Prostate gland (tissue), 2 donors: Measurements from ENCODE around the gene RSU1. TPM values are rescaled to one million over a fixed set of nuclear protein-coding genes. Genes with fewer than 3 reads are reported as not detected.

Experiments used
- DNase-seq: peaks from one replicate; pipeline ENCODE4 v3.0.0-alpha.2; 2019; ENCODE audit warnings: low spot score
- H3K27ac ChIP-seq, 2 donors: fragments of 200-600 bp; sonication (generic); 2 replicates each; pipeline ENCODE4 v1.5.1; 2017 to 2019
- H3K27me3 ChIP-seq: fragments of 200-600 bp; sonication (generic); replicated peaks from 2 replicates; pipeline ENCODE4 v1.5.1; 2019; ENCODE audit not compliant: insufficient read depth
- H3K36me3 ChIP-seq, 2 donors: fragments of 200-600 bp; sonication (generic); 1 replicate in 1 of 2; 2 replicates in 1 of 2; pipeline versions ENCODE4 v1.5.1 to v1.8.1; 2017 to 2019
- H3K4me1 ChIP-seq: fragments of 200-600 bp; sonication (generic); replicated peaks from 2 replicates; pipeline ENCODE4 v1.5.1; 2019
- H3K4me3 ChIP-seq, 2 donors: fragments of 200-600 bp; sonication (generic); 2 replicates each; pipeline ENCODE4 v1.5.1; 2017 to 2019
- H3K9me3 ChIP-seq: fragments of 200-600 bp; sonication (generic); 2 replicates; pipeline ENCODE4 v1.5.1; 2017
- POLR2A ChIP-seq: fragments of 450-650 bp; IDR thresholded peaks from one replicate; pipeline ENCODE4 v1.6.1; 2016; ENCODE audit warnings: antibody characterized with exemption, mild to moderate bottlenecking
- POLR2AphosphoS5 ChIP-seq: sonication (generic); formaldehyde crosslinking; IDR thresholded peaks from one replicate; pipeline ENCODE4 v1.6.1; 2017; ENCODE audit warnings: antibody characterized with exemption
- WGBS: methylation state at CpG from one replicate; pipeline ENCODE4 v1.1.5; 2018; 5-methylcytosine and 5-hydroxymethylcytosine counted together
- intact Hi-C: fragments of 100-400 bp; cut with DNase I; formaldehyde crosslinking; loops from one replicate; pipeline ENCODE4 v1.14.2; 2022
- total RNA-seq, 2 donors: library from RNA; depleted of rRNA; stranded (reverse); fragments of >200 nt; gene quantifications; one replicate each; pipeline ENCODE4 v1.1.0, GENCODE V29; 2016
- TF ChIP-seq, protein P1 (sequence below), 4 experiments: fragments of 200-600 bp in 2 of 4; fragments of 450-650 bp in 2 of 4; sonication (generic) in 2 of 4; IDR thresholded peaks; 1 replicate in 3 of 4; 2 replicates in 1 of 4; pipeline ENCODE4 v1.5.1; 2016 to 2019; ENCODE audit warnings: antibody characterized with exemption in 4 of 4, mild to moderate bottlenecking in 2 of 4, moderate library complexity in 2 of 4

RSU1 gene
- total RNA-seq, 2 donors from 2014 or later, result 32.2 to 49.3 TPM

DNA sequence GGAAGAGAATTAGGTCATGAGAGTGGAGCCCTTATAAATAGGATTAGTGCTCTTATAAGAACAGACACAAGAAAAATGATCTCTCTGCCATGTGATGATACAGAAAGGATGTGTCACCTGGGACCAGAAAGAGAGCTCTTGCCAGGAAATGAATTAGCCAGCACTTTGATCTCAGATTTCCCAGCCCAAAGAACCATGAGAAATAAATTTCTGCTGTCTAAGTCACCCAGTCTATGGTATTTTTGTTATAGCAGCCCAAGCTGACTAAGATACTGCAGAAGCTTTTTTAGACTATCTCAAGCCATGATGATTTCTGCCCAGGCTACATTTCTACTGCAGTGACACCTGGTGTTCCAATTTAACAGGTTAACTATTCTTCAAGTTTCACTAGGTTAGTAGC is 84.8 kb downstream of the RSU1 start:
- Histone ChIP-seq H3K4me3 (no peak overlapping the region), H3K9me3 (no peaks in the 10 kb centered on the region), H3K4me1 (no peaks in the 10 kb centered on the region), H3K27me3 (no peaks in the 10 kb centered on the region), H3K36me3 (no peaks in the 10 kb centered on the region), H3K27ac (no peak overlapping the region)
- TF ChIP-seq POLR2AphosphoS5, result no peak
- TF ChIP-seq, protein P1, sequence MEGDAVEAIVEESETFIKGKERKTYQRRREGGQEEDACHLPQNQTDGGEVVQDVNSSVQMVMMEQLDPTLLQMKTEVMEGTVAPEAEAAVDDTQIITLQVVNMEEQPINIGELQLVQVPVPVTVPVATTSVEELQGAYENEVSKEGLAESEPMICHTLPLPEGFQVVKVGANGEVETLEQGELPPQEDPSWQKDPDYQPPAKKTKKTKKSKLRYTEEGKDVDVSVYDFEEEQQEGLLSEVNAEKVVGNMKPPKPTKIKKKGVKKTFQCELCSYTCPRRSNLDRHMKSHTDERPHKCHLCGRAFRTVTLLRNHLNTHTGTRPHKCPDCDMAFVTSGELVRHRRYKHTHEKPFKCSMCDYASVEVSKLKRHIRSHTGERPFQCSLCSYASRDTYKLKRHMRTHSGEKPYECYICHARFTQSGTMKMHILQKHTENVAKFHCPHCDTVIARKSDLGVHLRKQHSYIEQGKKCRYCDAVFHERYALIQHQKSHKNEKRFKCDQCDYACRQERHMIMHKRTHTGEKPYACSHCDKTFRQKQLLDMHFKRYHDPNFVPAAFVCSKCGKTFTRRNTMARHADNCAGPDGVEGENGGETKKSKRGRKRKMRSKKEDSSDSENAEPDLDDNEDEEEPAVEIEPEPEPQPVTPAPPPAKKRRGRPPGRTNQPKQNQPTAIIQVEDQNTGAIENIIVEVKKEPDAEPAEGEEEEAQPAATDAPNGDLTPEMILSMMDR (IDR thresholded peaks at IDR 0.05), result no peak
- no peak for TF ChIP-seq POLR2A
- DNase-seq, result no peak
- intact Hi-C loops, result no loop called here

DNA sequence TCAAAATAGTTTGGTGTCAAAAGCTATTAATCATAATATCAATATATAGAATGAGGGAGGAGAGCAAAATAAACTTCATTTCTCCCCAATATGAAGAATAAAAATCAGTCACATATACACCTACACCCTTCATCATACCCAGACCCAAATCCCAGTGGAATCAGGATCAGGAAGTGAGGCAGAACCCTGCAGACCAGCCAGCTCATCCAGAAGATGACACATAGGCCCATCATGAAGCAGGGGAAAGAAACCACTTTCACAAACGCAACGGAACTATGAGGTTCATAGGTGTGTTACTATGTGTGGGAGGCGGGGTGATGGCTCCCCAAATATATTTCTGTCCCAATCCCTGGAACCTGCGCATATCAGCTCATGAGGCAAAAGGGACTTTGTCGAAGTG is 89.0 kb downstream of the RSU1 start:
- 98% methylated on average over 5 of the region's 5 CpGs for WGBS
- intact Hi-C loops, result no loop called here

DNA sequence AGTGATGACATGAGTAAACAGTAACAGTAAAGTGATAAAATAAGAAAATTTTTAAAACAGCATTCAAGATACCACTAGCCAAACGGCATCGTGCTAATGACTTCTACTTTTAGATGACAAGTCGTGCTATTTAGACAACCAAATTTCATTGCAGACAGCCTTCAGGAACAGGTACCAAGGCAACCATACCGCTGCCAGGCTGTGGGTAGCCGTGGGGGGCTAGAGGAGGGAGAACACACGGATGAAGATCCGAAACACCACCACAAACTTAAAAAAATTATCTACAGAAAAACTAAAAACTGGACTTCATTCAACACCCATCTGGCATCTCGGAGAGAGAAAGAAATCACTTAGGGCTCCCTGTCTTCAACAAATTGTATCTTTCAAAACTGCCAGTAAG is 89.6 kb downstream of the RSU1 start:
- no peaks in the 10 kb centered on the region for H3K27me3 ChIP-seq
- H3K4me1 ChIP-seq, result no peaks in the 10 kb centered on the region
- no peak overlapping the region for H3K27ac ChIP-seq
- H3K36me3 ChIP-seq, result no peaks in the 10 kb centered on the region
- no peak for DNase-seq
- intact Hi-C loops, result no loop called here
- no peak overlapping the region for H3K4me3 ChIP-seq
- 96% methylated on average over 8 of the region's 8 CpGs for WGBS
- TF ChIP-seq POLR2AphosphoS5, result no peak
- no peaks in the 10 kb centered on the region for H3K9me3 ChIP-seq

More for the DNA sequence above, 89.0 kb downstream of the RSU1 start:
- no peaks in the 10 kb centered on the region for H3K4me1 ChIP-seq
- no peak overlapping the region for H3K4me3 ChIP-seq
- H3K36me3 ChIP-seq, result no peaks in the 10 kb centered on the region
- no peak for TF ChIP-seq POLR2A
- TF ChIP-seq, protein P1 (IDR thresholded peaks at IDR 0.05), result no peak
- TF ChIP-seq POLR2AphosphoS5, result no peak
- H3K27ac ChIP-seq, result no peak overlapping the region
- no peak for DNase-seq
- no peaks in the 10 kb centered on the region for H3K27me3 ChIP-seq
- no peaks in the 10 kb centered on the region for H3K9me3 ChIP-seq

DNA sequence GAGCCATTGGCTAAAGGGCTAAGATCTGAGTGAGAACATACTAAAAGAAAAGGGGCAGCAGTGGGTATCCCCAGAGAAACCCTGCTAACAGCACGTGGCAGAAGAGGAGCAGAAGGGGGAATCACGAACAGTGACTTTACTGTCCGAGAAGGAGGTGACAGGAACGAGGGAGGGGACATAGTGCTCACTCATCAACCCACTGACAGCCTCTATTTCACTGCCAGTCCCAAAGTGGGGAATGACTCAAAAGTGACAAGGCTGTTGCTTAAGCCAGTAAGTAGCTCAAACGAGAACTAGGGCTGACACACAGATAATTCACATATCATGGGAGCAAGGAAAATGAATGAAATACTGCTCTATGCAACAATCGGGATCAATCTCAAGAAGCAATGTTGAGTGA is 92.7 kb downstream of the RSU1 start:
- no peak for DNase-seq
- TF ChIP-seq POLR2A (no peak), POLR2AphosphoS5 (no peak)
- TF ChIP-seq, protein P1 (IDR thresholded peaks at IDR 0.05), result no peak
- intact Hi-C loops, result no loop called here
- Histone ChIP-seq H3K4me3 (no peak overlapping the region), H3K27ac (no peak overlapping the region), H3K4me1 (no peaks in the 10 kb centered on the region), H3K9me3 (no peaks in the 10 kb centered on the region), H3K27me3 (no peaks in the 10 kb centered on the region), H3K36me3 (no peaks in the 10 kb centered on the region)
- 82% methylated on average over 6 of the region's 6 CpGs for WGBS

DNA sequence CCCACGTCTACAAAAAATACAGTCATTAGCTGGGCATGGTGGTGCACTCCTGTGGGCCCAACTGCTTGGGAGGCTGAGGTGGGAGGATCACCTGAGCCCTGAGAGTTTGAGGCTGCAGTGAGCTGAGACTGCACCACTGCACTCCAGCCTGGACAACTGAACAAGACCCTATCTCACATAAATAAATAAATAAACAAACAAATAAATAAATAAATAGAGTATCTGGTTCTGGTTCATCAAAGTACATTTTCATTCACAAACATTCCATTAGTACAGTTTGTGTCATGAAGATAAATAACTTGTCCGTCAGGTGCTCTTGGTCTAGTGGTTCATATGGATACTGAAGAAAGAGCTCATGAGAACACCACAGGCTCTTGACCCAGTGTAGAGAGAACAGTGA is 96.4 kb downstream of the RSU1 start:
- H3K36me3 ChIP-seq, result no peaks in the 10 kb centered on the region
- no peaks in the 10 kb centered on the region for H3K27me3 ChIP-seq
- 96% methylated on average over 2 of the region's 2 CpGs for WGBS
- no peaks in the 10 kb centered on the region for H3K9me3 ChIP-seq
- no peak for DNase-seq
- no peaks in the 10 kb centered on the region for H3K4me1 ChIP-seq
- intact Hi-C loops, result no loop called here
- TF ChIP-seq, protein P1 (IDR thresholded peaks at IDR 0.05), result no peak
- TF ChIP-seq POLR2A (no peak), POLR2AphosphoS5 (no peak)
- H3K4me3 ChIP-seq, result no peak overlapping the region
- H3K27ac ChIP-seq, result no peak overlapping the region
